HepG2 (cell line): ENCODE results near the gene KCNIP4. TPM values are rescaled to one million over a fixed set of nuclear protein-coding genes. Genes with fewer than 3 reads are reported as not detected.

Experiments used
- ATAC-seq: fragments of 200-7000 bp; cut with Tn5 transposase; 3 replicates; pipeline ENCODE4 v1.9.1; 2020; ENCODE audit warnings: mild to moderate bottlenecking, moderate library complexity
- BruUV-seq: library from RNA; stranded (reverse); fragments of 400-500 nt; replicated peaks from 2 replicates; lab custom pipeline; 2021; lab: Mats Ljungman, UMichigan
- CTCF ChIA-PET: fragments of 300-600 bp; formaldehyde crosslinking; extraction: SDS; loops from one replicate; lab custom pipeline; 2021; ENCODE audit warnings: low total read pairs, inconsistent platforms, low intra/inter-chr PET ratio; lab: Yijun Ruan, JAX
- POLR2A ChIA-PET: fragments of 350-600 bp; sonication (Branson Sonifier 250); formaldehyde crosslinking; loops from one replicate; lab custom pipeline; 2020; ENCODE audit warnings: antibody characterized with exemption, inconsistent platforms; lab: Yijun Ruan, JAX
- DNase-seq: peaks from one replicate; pipeline ENCODE4 v3.0.0-alpha.2; 2015; ENCODE audit warnings: low spot score
- FAIRE-seq: peaks from 3 replicates; lab custom pipeline; 2011; peaks lifted over from hg19 to GRCh38; lab: Jason Lieb, UNC
- H2AFZ ChIP-seq: one replicate; pipeline ENCODE4 v1.6.1; 2011; ENCODE audit warnings: low read length, inconsistent platforms
- H3K27ac ChIP-seq: fragments of 300-600 bp; 3 replicates; pipeline ENCODE4 v1.8.0; 2011; ENCODE audit warnings: mixed run types, mild to moderate bottlenecking, mixed read lengths, low read length, inconsistent platforms; ENCODE audit not compliant: insufficient read depth; ENCODE audit errors: extremely low read length
- H3K27me3 ChIP-seq, 2 experiments: fragments of 200-600 bp in 1 of 2; 2 replicates in 1 of 2; 3 replicates in 1 of 2; pipeline versions ENCODE4 v1.6.0 to v1.8.0; 2011; ENCODE audit warnings: low read length in 2 of 2, mild to moderate bottlenecking in 2 of 2, moderate library complexity in 2 of 2, inconsistent platforms in 1 of 2; ENCODE audit not compliant: insufficient read depth in 2 of 2, control insufficient read depth in 1 of 2
- H3K36me3 ChIP-seq, 2 experiments: fragments of 200-600 bp in 1 of 2; replicated peaks in 1 of 2; 2 replicates in 1 of 2; 3 replicates in 1 of 2; pipeline versions ENCODE4 v1.5.1 to v1.8.0; 2011; ENCODE audit warnings: low read length in 2 of 2, inconsistent platforms in 1 of 2; ENCODE audit not compliant: insufficient read depth in 2 of 2, control insufficient read depth in 1 of 2
- H3K4me1 ChIP-seq: 2 replicates; pipeline ENCODE4 v1.5.1; 2012; ENCODE audit warnings: low read length, inconsistent platforms; ENCODE audit not compliant: insufficient read depth
- H3K4me2 ChIP-seq: 2 replicates; pipeline ENCODE4 v1.6.0; 2011; ENCODE audit warnings: low read depth, low read length, inconsistent platforms
- H3K4me3 ChIP-seq, 3 experiments: fragments of 200-600 bp in 1 of 3; sonication (generic), shearing (Covaris generic) in 1 of 3; replicated peaks in 1 of 3; 2 replicates each; pipeline ENCODE4 v1.5.1; 2011 to 2016; ENCODE audit warnings: low read length in 3 of 3, inconsistent platforms in 2 of 3, low read depth in 2 of 3, mild to moderate bottlenecking in 2 of 3, control low read depth in 1 of 3, mixed read lengths in 1 of 3; ENCODE audit not compliant: insufficient read depth in 1 of 3
- H3K79me2 ChIP-seq: one replicate; pipeline ENCODE4 v1.6.1; 2011; ENCODE audit warnings: low read length, inconsistent platforms; ENCODE audit not compliant: insufficient read depth
- H3K9ac ChIP-seq: 2 replicates; pipeline ENCODE4 v1.6.0; 2011; ENCODE audit warnings: mild to moderate bottlenecking, low read depth, low read length, inconsistent platforms; ENCODE audit not compliant: insufficient read depth
- H3K9me3 ChIP-seq: 2 replicates; pipeline ENCODE4 v1.5.1; 2012; ENCODE audit warnings: mild to moderate bottlenecking, low read length
- H4K20me1 ChIP-seq: 2 replicates; pipeline ENCODE4 v1.6.0; 2011; ENCODE audit warnings: inconsistent platforms, mild to moderate bottlenecking, low read length, moderate library complexity; ENCODE audit not compliant: insufficient read depth
- CSRNP1 ChIP-seq: sonication (generic); formaldehyde crosslinking; IDR thresholded peaks from 2 replicates; pipeline ENCODE4 v1.8.1; 2023; ENCODE audit warnings: mild to moderate bottlenecking, missing genetic modification reagents
- GZF1 ChIP-seq: sonication (generic); formaldehyde crosslinking; IDR thresholded peaks from 2 replicates; pipeline ENCODE4 v1.5.1; 2020; ENCODE audit warnings: mild to moderate bottlenecking, missing genetic modification reagents
- HBP1 ChIP-seq: IDR thresholded peaks from 2 replicates; pipeline ENCODE4 v1.6.1; 2016; ENCODE audit warnings: low read depth, control low read depth
- MTERF4 ChIP-seq: sonication (generic); formaldehyde crosslinking; IDR thresholded peaks from 2 replicates; pipeline ENCODE4 v1.8.0; 2023; ENCODE audit warnings: mild to moderate bottlenecking, missing genetic modification reagents
- SOX6 ChIP-seq, 2 experiments: fragments of 450-650 bp in 1 of 2; sonication (generic) in 1 of 2; formaldehyde crosslinking in 1 of 2; IDR thresholded peaks; 2 replicates each; pipeline versions ENCODE4 v1.4.0 to v1.6.1; 2017 to 2020; ENCODE audit warnings: antibody characterized with exemption in 1 of 2, mild to moderate bottlenecking in 1 of 2, missing genetic modification reagents in 1 of 2
- THAP7 ChIP-seq: sonication (generic); formaldehyde crosslinking; IDR thresholded peaks from 2 replicates; pipeline ENCODE4 v1.8.1; 2023; ENCODE audit warnings: mild to moderate bottlenecking, missing genetic modification reagents
- ZMYM4 ChIP-seq: sonication (generic); formaldehyde crosslinking; IDR thresholded peaks from 2 replicates; pipeline ENCODE4 v1.8.1; 2023; ENCODE audit warnings: mild to moderate bottlenecking, missing genetic modification reagents
- ZNF235 ChIP-seq: sonication (generic); formaldehyde crosslinking; IDR thresholded peaks from 2 replicates; pipeline ENCODE4 v1.8.1; 2023; ENCODE audit warnings: mild to moderate bottlenecking, missing genetic modification reagents, borderline replicate concordance
- ZNF30 ChIP-seq: sonication (generic); formaldehyde crosslinking; IDR thresholded peaks from 2 replicates; pipeline ENCODE4 v1.5.0; 2020; ENCODE audit warnings: mild to moderate bottlenecking, missing genetic modification reagents
- ZNF354B ChIP-seq: sonication (generic); formaldehyde crosslinking; IDR thresholded peaks from 2 replicates; pipeline ENCODE4 v1.8.0; 2022; ENCODE audit warnings: mild to moderate bottlenecking, missing genetic modification reagents
- ZNF543 ChIP-seq: sonication (generic); formaldehyde crosslinking; IDR thresholded peaks from 2 replicates; pipeline ENCODE4 v1.4.0; 2020; ENCODE audit warnings: mild to moderate bottlenecking, missing genetic modification reagents
- ZNF562 ChIP-seq: sonication (generic); formaldehyde crosslinking; IDR thresholded peaks from 2 replicates; pipeline ENCODE4 v1.8.0; 2022; ENCODE audit warnings: missing genetic modification reagents, borderline replicate concordance
- ZNF710 ChIP-seq: sonication (generic); formaldehyde crosslinking; IDR thresholded peaks from 2 replicates; pipeline ENCODE4 v1.5.0; 2020; ENCODE audit warnings: mild to moderate bottlenecking, missing genetic modification reagents, borderline replicate concordance
- ZNF724P ChIP-seq: sonication (generic); formaldehyde crosslinking; IDR thresholded peaks from 2 replicates; pipeline ENCODE4 v1.8.0; 2022; ENCODE audit warnings: missing genetic modification reagents, borderline replicate concordance
- ZNF761 ChIP-seq: sonication (generic); formaldehyde crosslinking; conservative IDR thresholded peaks from 2 replicates; pipeline ENCODE4 v1.4.0; 2020; ENCODE audit warnings: mild to moderate bottlenecking, missing genetic modification reagents
- ZNF776 ChIP-seq: sonication (generic); formaldehyde crosslinking; IDR thresholded peaks from 2 replicates; pipeline ENCODE4 v1.4.0; 2020; ENCODE audit warnings: mild to moderate bottlenecking, missing genetic modification reagents
- ZSCAN29 ChIP-seq: sonication (generic); formaldehyde crosslinking; conservative IDR thresholded peaks from 2 replicates; pipeline ENCODE4 v1.4.0; 2020; ENCODE audit warnings: mild to moderate bottlenecking, missing genetic modification reagents
- WGBS: methylation state at CpG from one replicate; pipeline ENCODE4 v1.1.6; 2017; ENCODE audit warnings: low lambda C conversion rate; 5-methylcytosine and 5-hydroxymethylcytosine counted together
- in situ Hi-C: cut with HindIII; loops from 2 replicates; pipeline ENCODE4 v1.10.0; 2017; ENCODE audit warnings: low pct_unique_long_range_greater_than_20kb; ENCODE audit not compliant: extremely low pct_ligation_motif_present
- intact Hi-C: fragments of 100-400 bp; cut with micrococcal nuclease; formaldehyde crosslinking; loops from one replicate; pipeline ENCODE4 v1.10.0; 2022; ENCODE audit not compliant: unreplicated experiment
- polyA plus RNA-seq, 8 experiments: library from polyadenylated mRNA; depleted of rRNA in 3 of 8; stranded (reverse) in 7 of 8; unstranded in 1 of 8; fragments of >200 nt; fragmentation: Illumina TruSeq in 4 of 8; extraction: Trizol in 4 of 8; gene quantifications; 2 replicates each; pipeline versions ENCODE4 v1.2.1 to v1.2.3, GENCODE V29; 2011 to 2016; ENCODE audit warnings: low read depth in 4 of 8, missing spikeins in 1 of 8, mixed read lengths in 1 of 8; ENCODE audit not compliant: insufficient read depth in 1 of 8
- total RNA-seq, 5 experiments: library from RNA; depleted of rRNA; stranded (reverse); fragments of >200 nt; fragmentation: Illumina TruSeq; extraction: Trizol; gene quantifications; 2 replicates each; pipeline ENCODE4 v1.2.3, GENCODE V29; 2016; ENCODE audit warnings: low read depth in 1 of 5

Gene KCNIP4
- total and polyA plus RNA-seq, 2 of the 13 experiments (the other 11 are each of a cell fraction or from before 2014, with no cell fraction given) = 0.09 TPM; not detected in 1

GRCh38 chr4:21012851-21013331 is 935.7 kb downstream of the KCNIP4 start (continued):
- TF ChIP-seq ZNF562 (CRISPR knock-in tag) (no peak), ZNF235 (CRISPR knock-in tag) (no peak), ZNF724P (CRISPR knock-in tag) (no peak), THAP7 (CRISPR knock-in tag) (no peak), ZNF776 (CRISPR knock-in tag) (no peak), ZNF761 (CRISPR knock-in tag) (no peak), ZNF354B (no peak)

- intact Hi-C loops = no loop called here
- POLR2A ChIA-PET = no interaction called here
- no TSS peak for BruUV-seq
- TF ChIP-seq ZNF30 (CRISPR knock-in tag) = no peak
- no peak for TF ChIP-seq ZMYM4 (CRISPR knock-in tag)
- no peak for TF ChIP-seq GZF1 (CRISPR knock-in tag)
- TF ChIP-seq ZNF543 (CRISPR knock-in tag) = no peak
- no peak for TF ChIP-seq SOX6 (IDR thresholded peaks at IDR 0.05)
- TF ChIP-seq SOX6 (CRISPR knock-in tag; IDR thresholded peaks at IDR 0.05) = no peak
- no peak for TF ChIP-seq HBP1 (CRISPR knock-in tag)
- no peak for TF ChIP-seq MTERF4 (CRISPR knock-in tag)
- no peak for TF ChIP-seq ZSCAN29 (CRISPR knock-in tag)
- TF ChIP-seq CSRNP1 (CRISPR knock-in tag) = no peak
- no peak for TF ChIP-seq ZNF710 (CRISPR knock-in tag)
These were observed 937.5 kb downstream of the KCNIP4 start for GRCh38 chr4:21011106-21011505.

More at GRCh38 chr4:21011106-21011505, 937.5 kb downstream of the KCNIP4 start:
- CTCF ChIA-PET = no interaction called here
- FAIRE-seq (no peak), DNase-seq (no peak), ATAC-seq (no peak)
- H3K79me2 ChIP-seq = no peaks in the 10 kb centered on the region
- no peak overlapping the region for H3K4me3 ChIP-seq
- no peak overlapping the region for H2AFZ ChIP-seq
- no peak overlapping the region for H3K9ac ChIP-seq
- H3K9me3 ChIP-seq = 0 out of 2 replicates have a peak, but pooled peaks cover 6% of the 10 kb centered on the region
- H3K4me1 ChIP-seq = no peaks in the 10 kb centered on the region
- no peak overlapping the region for H3K4me2 ChIP-seq
- no peaks in the 10 kb centered on the region for H3K36me3 ChIP-seq
- in situ Hi-C loops = no loop called here
- H4K20me1 ChIP-seq = no peaks in the 10 kb centered on the region
- 12% methylated on average over 3 of the region's 3 CpGs for WGBS
- no peaks in the 10 kb centered on the region for H3K27me3 ChIP-seq
- H3K27ac ChIP-seq = no peak overlapping the region
